Endothelial cell of umbilical vein (primary cell): ENCODE results near the gene SYNE3.

Source experiments
- MYC ChIP-seq: IDR thresholded peaks from one replicate; pipeline ENCODE4 v1.6.1; 2011; ENCODE audit warnings: mild to moderate bottlenecking, low read depth, low read length
- POLR2AphosphoS5 ChIP-seq: IDR thresholded peaks from 2 replicates; pipeline ENCODE4 v1.6.1; 2012; ENCODE audit warnings: low read depth, mild to moderate bottlenecking, control low read depth, low read length, moderate library complexity; ENCODE audit not compliant: insufficient read depth
- TF ChIP-seq, protein P1 (sequence below), 2 donors: IDR thresholded peaks; 1 replicate in 1 of 2; 2 replicates in 1 of 2; pipeline ENCODE4 v1.5.1; 2011; ENCODE audit warnings: low read length in 2 of 2, mild to moderate bottlenecking in 2 of 2, moderate library complexity in 2 of 2, control low read depth in 1 of 2, inconsistent platforms in 1 of 2, low read depth in 1 of 2; ENCODE audit not compliant: insufficient read depth in 1 of 2; ENCODE audit errors: extremely low read depth in 1 of 2
- TF ChIP-seq, protein P2 (sequence below): IDR thresholded peaks from 2 replicates; pipeline ENCODE4 v1.6.1; 2011; ENCODE audit not compliant: insufficient read depth, insufficient read length

DNA sequence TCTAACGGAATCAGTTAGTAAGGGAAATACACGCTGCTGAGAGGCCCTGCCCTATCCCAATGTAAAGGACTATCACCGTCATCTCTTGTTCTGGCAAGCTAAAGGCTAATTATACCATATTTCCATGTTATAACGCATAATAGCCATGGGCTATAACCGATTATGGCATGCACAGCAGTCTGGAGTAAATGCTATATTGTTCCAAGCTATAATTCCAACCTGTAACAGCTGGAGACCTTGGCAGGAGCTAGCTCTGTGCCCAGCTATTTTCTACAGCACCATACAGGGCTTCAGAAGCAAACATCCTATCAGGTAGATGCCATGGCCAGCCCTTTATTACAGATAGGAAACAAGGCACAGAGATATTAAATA, 26.3 kb downstream of the SYNE3 start:
- no peak for TF ChIP-seq POLR2AphosphoS5
- TF ChIP-seq, protein P1, sequence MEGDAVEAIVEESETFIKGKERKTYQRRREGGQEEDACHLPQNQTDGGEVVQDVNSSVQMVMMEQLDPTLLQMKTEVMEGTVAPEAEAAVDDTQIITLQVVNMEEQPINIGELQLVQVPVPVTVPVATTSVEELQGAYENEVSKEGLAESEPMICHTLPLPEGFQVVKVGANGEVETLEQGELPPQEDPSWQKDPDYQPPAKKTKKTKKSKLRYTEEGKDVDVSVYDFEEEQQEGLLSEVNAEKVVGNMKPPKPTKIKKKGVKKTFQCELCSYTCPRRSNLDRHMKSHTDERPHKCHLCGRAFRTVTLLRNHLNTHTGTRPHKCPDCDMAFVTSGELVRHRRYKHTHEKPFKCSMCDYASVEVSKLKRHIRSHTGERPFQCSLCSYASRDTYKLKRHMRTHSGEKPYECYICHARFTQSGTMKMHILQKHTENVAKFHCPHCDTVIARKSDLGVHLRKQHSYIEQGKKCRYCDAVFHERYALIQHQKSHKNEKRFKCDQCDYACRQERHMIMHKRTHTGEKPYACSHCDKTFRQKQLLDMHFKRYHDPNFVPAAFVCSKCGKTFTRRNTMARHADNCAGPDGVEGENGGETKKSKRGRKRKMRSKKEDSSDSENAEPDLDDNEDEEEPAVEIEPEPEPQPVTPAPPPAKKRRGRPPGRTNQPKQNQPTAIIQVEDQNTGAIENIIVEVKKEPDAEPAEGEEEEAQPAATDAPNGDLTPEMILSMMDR (IDR thresholded peaks at IDR 0.05; ENCODE audit: extremely low read depth in 1 of 2, insufficient read depth in 1 of 2, low read depth in 1 of 2, low read length in 2 of 2): no peak
- no peak for TF ChIP-seq MYC
- TF ChIP-seq, protein P2, sequence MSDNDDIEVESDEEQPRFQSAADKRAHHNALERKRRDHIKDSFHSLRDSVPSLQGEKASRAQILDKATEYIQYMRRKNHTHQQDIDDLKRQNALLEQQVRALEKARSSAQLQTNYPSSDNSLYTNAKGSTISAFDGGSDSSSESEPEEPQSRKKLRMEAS: no peak
